ENCODE results near the gene SPNS3.

The SPNS3 gene

GRCh38 chr17:4472286-4472685, 38.5 kb downstream of the SPNS3 start:
- no peak for DNase-seq

GRCh38 chr17:4474093-4474492, 40.4 kb downstream of the SPNS3 start:
- no peak for DNase-seq

- no peak for DNase-seq
Observed at GRCh38 chr17:4475001-4475400, 41.3 kb downstream of the SPNS3 start.

GRCh38 chr17:4475463-4475862, 41.7 kb downstream of the SPNS3 start:
- no peak for DNase-seq

GRCh38 chr17:4476017-4476416, 42.3 kb downstream of the SPNS3 start:
- DNase-seq: no peak

- no peak for DNase-seq
Observed at GRCh38 chr17:4476511-4477070, 42.9 kb downstream of the SPNS3 start.

GRCh38 chr17:4477255-4477791, 43.6 kb downstream of the SPNS3 start:
- DNase-seq: no peak

- DNase-seq: no peak
Observed at GRCh38 chr17:4478318-4478830, 44.6 kb downstream of the SPNS3 start.

- no peak for DNase-seq
Observed at GRCh38 chr17:4479340-4479981, 45.7 kb downstream of the SPNS3 start.

GRCh38 chr17:4479982-4480751, 46.4 kb downstream of the SPNS3 start:
- DNase-seq: no peak

- DNase-seq: peak; percentile 12 to 31
Observed at GRCh38 chr17:4480929-4481898, 47.5 kb downstream of the SPNS3 start.

- DNase-seq: no peak
Observed at GRCh38 chr17:4482338-4483011, 48.7 kb downstream of the SPNS3 start.

- DNase-seq: no peak
Observed at GRCh38 chr17:4483012-4483840, 49.5 kb downstream of the SPNS3 start.

- DNase-seq: peak; percentile 57
Observed at GRCh38 chr17:4485676-4486646, 52.2 kb downstream of the SPNS3 start.

GRCh38 chr17:4487296-4487695, 53.6 kb downstream of the SPNS3 start:
- DNase-seq: no peak

- DNase-seq: no peak
Observed at GRCh38 chr17:4487820-4488716, 54.3 kb downstream of the SPNS3 start.

- DNase-seq: no peak
Observed at GRCh38 chr17:4488989-4489595, 55.4 kb downstream of the SPNS3 start.

- DNase-seq: no peak
Observed at GRCh38 chr17:4490109-4490591, 56.4 kb downstream of the SPNS3 start.

All from stimulated activated CD4-positive, alpha-beta T cell treated with anti-CD3 and anti-CD28 coated beads, Interleukin-4, amount 100 ng/mL, for 4 hours (primary cell).